Suprapubic skin (tissue), 3 donors: ENCODE measurements around the gene SLX4.

Source experiments
- EP300 ChIP-seq: sonication (generic); formaldehyde crosslinking; IDR thresholded peaks from one replicate; pipeline ENCODE4 v1.6.1; 2017; ENCODE audit warnings: antibody characterized with exemption
- POLR2A ChIP-seq, 2 donors: fragments of 450-650 bp; IDR thresholded peaks; one replicate each; pipeline ENCODE4 v1.6.1; 2017; ENCODE audit warnings: antibody characterized with exemption in 2 of 2, mild to moderate bottlenecking in 2 of 2, moderate library complexity in 2 of 2
- TF ChIP-seq, protein P1 (sequence below), 2 donors: fragments of 200-600 bp in 1 of 2; fragments of 450-650 bp in 1 of 2; sonication (generic) in 1 of 2; IDR thresholded peaks; one replicate each; pipeline ENCODE4 v1.5.1; 2016 to 2019; ENCODE audit warnings: antibody characterized with exemption in 2 of 2, mild to moderate bottlenecking in 1 of 2, moderate library complexity in 1 of 2

DNA sequence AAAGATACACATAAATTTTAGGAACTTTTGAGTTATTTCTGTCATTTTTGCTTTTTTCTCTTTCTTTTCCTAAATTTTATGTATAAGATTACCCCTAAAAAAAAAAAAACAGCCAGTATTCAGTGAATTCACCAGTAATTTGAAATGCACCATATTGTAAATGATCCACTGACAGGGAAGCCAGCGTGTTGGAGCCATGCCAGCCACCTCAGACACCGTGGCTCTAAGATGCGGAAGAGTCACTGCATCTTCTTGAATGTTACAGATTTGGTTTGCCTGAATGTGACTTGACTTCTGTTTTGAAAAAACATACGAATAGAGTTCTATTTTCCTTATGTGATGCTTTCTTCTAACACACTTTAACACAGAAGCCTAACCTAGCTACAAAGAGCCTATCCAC, 73.2 kb downstream of the SLX4 start:
- TF ChIP-seq, protein P1, sequence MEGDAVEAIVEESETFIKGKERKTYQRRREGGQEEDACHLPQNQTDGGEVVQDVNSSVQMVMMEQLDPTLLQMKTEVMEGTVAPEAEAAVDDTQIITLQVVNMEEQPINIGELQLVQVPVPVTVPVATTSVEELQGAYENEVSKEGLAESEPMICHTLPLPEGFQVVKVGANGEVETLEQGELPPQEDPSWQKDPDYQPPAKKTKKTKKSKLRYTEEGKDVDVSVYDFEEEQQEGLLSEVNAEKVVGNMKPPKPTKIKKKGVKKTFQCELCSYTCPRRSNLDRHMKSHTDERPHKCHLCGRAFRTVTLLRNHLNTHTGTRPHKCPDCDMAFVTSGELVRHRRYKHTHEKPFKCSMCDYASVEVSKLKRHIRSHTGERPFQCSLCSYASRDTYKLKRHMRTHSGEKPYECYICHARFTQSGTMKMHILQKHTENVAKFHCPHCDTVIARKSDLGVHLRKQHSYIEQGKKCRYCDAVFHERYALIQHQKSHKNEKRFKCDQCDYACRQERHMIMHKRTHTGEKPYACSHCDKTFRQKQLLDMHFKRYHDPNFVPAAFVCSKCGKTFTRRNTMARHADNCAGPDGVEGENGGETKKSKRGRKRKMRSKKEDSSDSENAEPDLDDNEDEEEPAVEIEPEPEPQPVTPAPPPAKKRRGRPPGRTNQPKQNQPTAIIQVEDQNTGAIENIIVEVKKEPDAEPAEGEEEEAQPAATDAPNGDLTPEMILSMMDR (IDR thresholded peaks at IDR 0.05), result no peak
- TF ChIP-seq POLR2A (IDR thresholded peaks at IDR 0.05), result no peak
- TF ChIP-seq EP300, result no peak
